OCI-LY1 (cell line): ENCODE measurements around the gene FBXL4.

ENCODE experiments used
- CTCF ChIP-seq: fragments of 200-600 bp; sonication (generic), shearing (Covaris generic); IDR thresholded peaks from 2 replicates; pipeline ENCODE4 v1.5.1; 2017; ENCODE audit warnings: mild to moderate bottlenecking, antibody characterized with exemption, low read length, moderate library complexity, mixed read lengths
- EZH2 ChIP-seq: fragments of 200-600 bp; sonication (generic), shearing (Covaris generic); IDR thresholded peaks from 2 replicates; pipeline ENCODE4 v1.8.0; 2017; ENCODE audit warnings: borderline replicate concordance, mixed run types, mild to moderate bottlenecking, antibody characterized with exemption, low read length, moderate library complexity, mixed read lengths

DNA sequence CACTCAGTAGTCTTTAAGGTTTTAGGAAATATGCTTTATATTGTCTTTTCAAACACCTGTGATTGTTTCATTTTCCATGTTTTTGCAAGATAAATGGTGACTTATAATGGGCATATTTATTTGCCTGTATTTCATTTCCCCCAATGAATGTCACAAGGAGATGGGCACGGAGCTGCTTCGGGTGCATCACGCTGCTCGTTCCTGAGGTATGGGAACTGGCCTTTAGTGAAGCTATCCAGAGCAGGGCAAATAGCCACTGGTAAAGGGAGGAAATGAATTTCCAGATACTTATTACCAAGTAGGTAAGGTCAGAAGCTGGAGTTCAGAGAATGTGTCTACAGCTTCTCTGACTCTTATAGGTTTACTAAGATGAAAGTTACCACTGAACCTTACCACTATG, 109.7 kb downstream of the FBXL4 start:
- TF ChIP-seq CTCF, result no peak
- TF ChIP-seq EZH2, result no peak
